ENCODE data around the gene DYSF. TPM values are rescaled to one million over a fixed set of nuclear protein-coding genes. Genes with fewer than 3 reads are reported as not detected.

Gene DYSF
- total RNA-seq, 1 experiment from 2014 or later, result 5.5 TPM

- peak; percentile 30 for DNase-seq
- TF ChIP-seq CTCF (conservative IDR thresholded peaks at IDR 0.05), result no peak
These were observed 221.9 kb downstream of the DYSF start for GRCh38 chr2:71675296-71675695.

More at GRCh38 chr2:71675296-71675695, 221.9 kb downstream of the DYSF start:
- Histone ChIP-seq H3K27ac (ENCODE audit: insufficient read length, low read depth, low read length) (no peak overlapping the region), H3K18ac (ENCODE audit: insufficient read length, low read depth, low read length) (no peak overlapping the region), H2BK15ac (ENCODE audit: low read depth, low read length) (no peak overlapping the region), H2BK20ac (ENCODE audit: low read depth, low read length, poor library complexity, severe bottlenecking) (no peak overlapping the region), H4K8ac (replicated peaks; ENCODE audit: insufficient read length, low read depth, low read length) (no peak overlapping the region), H3K9me3 (ENCODE audit: control insufficient read depth, low read depth, low read length) (no peaks in the 10 kb centered on the region), H3K27me3 (ENCODE audit: insufficient read depth, low read length) (no peaks in the 10 kb centered on the region), H3K79me2 (ENCODE audit: insufficient read depth, low read length) (no peaks in the 10 kb centered on the region), H2BK5ac (ENCODE audit: insufficient read length, low read length) (no peak overlapping the region), H3K79me1 (ENCODE audit: insufficient read depth, low read depth, low read length, poor library complexity, severe bottlenecking) (no peaks in the 10 kb centered on the region), H4K20me1 (ENCODE audit: control insufficient read depth, insufficient read depth, insufficient read length) (no peaks in the 10 kb centered on the region), H4K91ac (ENCODE audit: insufficient read length, low read depth, low read length) (no peak overlapping the region), H2AK5ac (ENCODE audit: insufficient read length, low read length) (no peak overlapping the region), H3T11ph (ENCODE audit: low read length) (no peak overlapping the region), H3K23ac (ENCODE audit: insufficient read length, low read depth, low read length) (no peak overlapping the region), H3K4me1 (ENCODE audit: insufficient read depth, low read length) (no peaks in the 10 kb centered on the region), H2BK120ac (ENCODE audit: low read depth, low read length, poor library complexity, severe bottlenecking) (no peak overlapping the region), H3K56ac (ENCODE audit: insufficient read length, low read depth, low read length) (no peak overlapping the region), H3K9ac (ENCODE audit: extremely low read depth, insufficient read length, low read length) (no peak overlapping the region), H2BK12ac (ENCODE audit: insufficient read length, low read depth, low read length) (no peak overlapping the region), H3K23me2 (ENCODE audit: insufficient read length, low read depth, low read length, poor library complexity, severe bottlenecking) (peaks cover 3% of the 10 kb centered on the region), H3K4ac (ENCODE audit: low read depth, low read length) (no peak overlapping the region), H3K14ac (ENCODE audit: insufficient read depth, low read length) (no peak overlapping the region), H2AFZ (ENCODE audit: low read length) (no peak overlapping the region), H3K4me2 (ENCODE audit: insufficient read depth, insufficient read length, low read length) (no peak overlapping the region), H4K5ac (ENCODE audit: insufficient read length, low read depth, low read length) (no peak overlapping the region)
- Mint-ChIP-seq H3K9me3 (no peaks in the 10 kb centered on the region), H3K27me3 (ENCODE audit: low read depth) (no peaks in the 10 kb centered on the region), H3K4me1 (peaks cover 2 to 3% of the 10 kb centered on the region in 2 experiments; a peak in 1 of 4 replicates), H3K27ac (no peak overlapping the region), H3K4me3 (no peak overlapping the region), H3K36me3 (ENCODE audit: insufficient read depth in 1 of 3, low read depth in 3 of 3) (no peaks in the 10 kb centered on the region; a peak in 1 of 7 replicates)
- WGBS (ENCODE audit: extremely low coverage, insufficient read length, low lambda C conversion rate), result no CpG with 5 or more reads among the region's 9 CpGs

Measured in H9 (cell line).